ENCODE data around the gene INPP5D. TPM values are rescaled to one million over a fixed set of nuclear protein-coding genes. Genes with fewer than 3 reads are reported as not detected.

INPP5D gene
- total and polyA plus RNA-seq, 4 donors, result 7.6 to 26.1 (median 25.3) TPM

GRCh38 chr2:233041722-233042323, 18.3 kb upstream of the INPP5D start:
- ATAC-seq (ENCODE audit: insufficient read depth, low FRiP score) (no peak), DNase-seq (no peak)
- H3K36me3 ChIP-seq (ENCODE audit: control insufficient read depth in 4 of 4, insufficient read depth in 4 of 4, low read length in 4 of 4), result no peaks in the 10 kb centered on the region
- H3K4me3 ChIP-seq, result no peak overlapping the region
- no peaks in the 10 kb centered on the region for H3K27me3 ChIP-seq (ENCODE audit: control insufficient read depth in 3 of 3, insufficient read depth in 3 of 3, low read length in 2 of 3)
- TF ChIP-seq CTCF (IDR thresholded peaks at IDR 0.05; ENCODE audit: control extremely low read depth, extremely low read depth), result no peak
- H3K9ac ChIP-seq (ENCODE audit: insufficient read depth in 1 of 2, low read length in 2 of 2), result no peak overlapping the region
- no peaks in the 10 kb centered on the region for H3K4me1 ChIP-seq (ENCODE audit: control insufficient read depth in 5 of 5, insufficient read depth in 5 of 5, low read length in 5 of 5)
- WGBS, 2 donors, result 74 to 77% methylated on average over 10 of the region's 10 CpGs
- H3K9me3 ChIP-seq (ENCODE audit: control insufficient read depth in 4 of 4, insufficient read depth in 3 of 4, low read length in 3 of 4), result no peaks in the 10 kb centered on the region
- no peak overlapping the region for H3K27ac ChIP-seq (ENCODE audit: low read depth in 1 of 2, low read length in 1 of 2)

GRCh38 chr2:233042549-233042948, 17.6 kb upstream of the INPP5D start:
- TF ChIP-seq CTCF (IDR thresholded peaks at IDR 0.05; ENCODE audit: control extremely low read depth, extremely low read depth), result no peak
- Histone ChIP-seq H3K27me3 (ENCODE audit: control insufficient read depth in 3 of 3, insufficient read depth in 3 of 3, low read length in 2 of 3) (no peaks in the 10 kb centered on the region), H3K4me1 (ENCODE audit: control insufficient read depth in 5 of 5, insufficient read depth in 5 of 5, low read length in 5 of 5) (no peaks in the 10 kb centered on the region), H3K9ac (ENCODE audit: insufficient read depth in 1 of 2, low read length in 2 of 2) (no peak overlapping the region), H3K4me3 (no peak overlapping the region), H3K9me3 (ENCODE audit: control insufficient read depth in 4 of 4, insufficient read depth in 3 of 4, low read length in 3 of 4) (no peaks in the 10 kb centered on the region), H3K36me3 (ENCODE audit: control insufficient read depth in 4 of 4, insufficient read depth in 4 of 4, low read length in 4 of 4) (no peaks in the 10 kb centered on the region), H3K27ac (ENCODE audit: low read depth in 1 of 2, low read length in 1 of 2) (no peak overlapping the region)
- no peak for DNase-seq
- WGBS, 2 donors, result 90 to 92% methylated on average over 9 of the region's 9 CpGs
- no peak for ATAC-seq (ENCODE audit: insufficient read depth, low FRiP score)

GRCh38 chr2:233044974-233045605, 15.1 kb upstream of the INPP5D start:
- 89 to 93% methylated on average over 9 of the region's 9 CpGs for WGBS, 2 donors

More at GRCh38 chr2:233044974-233045605, 15.1 kb upstream of the INPP5D start:
- H3K27ac ChIP-seq (ENCODE audit: low read depth in 1 of 2, low read length in 1 of 2), result no peak overlapping the region
- H3K9ac ChIP-seq (ENCODE audit: insufficient read depth in 1 of 2, low read length in 2 of 2), result no peak overlapping the region
- ATAC-seq (ENCODE audit: insufficient read depth, low FRiP score) (no peak), DNase-seq (no peak)
- no peak overlapping the region for H3K4me3 ChIP-seq
- H3K36me3 ChIP-seq (ENCODE audit: control insufficient read depth in 4 of 4, insufficient read depth in 4 of 4, low read length in 4 of 4), result no peaks in the 10 kb centered on the region
- no peaks in the 10 kb centered on the region for H3K4me1 ChIP-seq (ENCODE audit: control insufficient read depth in 5 of 5, insufficient read depth in 5 of 5, low read length in 5 of 5)
- H3K9me3 ChIP-seq (ENCODE audit: control insufficient read depth in 4 of 4, insufficient read depth in 3 of 4, low read length in 3 of 4), result no peaks in the 10 kb centered on the region
- H3K27me3 ChIP-seq (ENCODE audit: control insufficient read depth in 3 of 3, insufficient read depth in 3 of 3, low read length in 2 of 3), result no peaks in the 10 kb centered on the region
- TF ChIP-seq CTCF (IDR thresholded peaks at IDR 0.05; ENCODE audit: control extremely low read depth, extremely low read depth), result no peak

Measured in lung (tissue), 12 donors.